ENCODE measurements around the gene PARP2.

Gene PARP2

DNA sequence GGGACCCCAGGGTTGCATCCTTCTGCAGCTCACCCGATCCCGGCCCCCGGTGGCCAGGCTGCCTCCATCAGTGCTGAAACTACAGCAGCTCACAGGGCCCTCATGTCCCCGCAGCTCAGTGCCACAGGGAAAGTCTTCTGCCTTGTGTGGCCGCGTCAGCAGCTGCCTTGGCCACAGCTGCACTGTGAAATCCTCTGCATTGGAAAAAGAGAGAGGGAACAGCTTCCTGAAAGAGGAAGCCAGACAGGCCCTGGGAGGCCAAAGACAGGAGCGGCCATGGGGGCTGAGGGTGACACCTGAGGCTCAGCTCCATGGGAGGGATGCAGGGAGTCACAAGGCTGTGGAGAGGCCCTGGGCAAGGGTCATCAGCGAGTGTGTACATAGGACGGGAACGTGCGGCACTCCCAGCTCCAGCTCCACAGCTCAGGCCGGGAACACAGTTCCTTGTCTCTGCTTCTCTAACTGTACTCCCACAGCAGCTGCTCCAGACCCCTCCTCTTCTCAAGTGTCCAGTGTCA lies 32.7 kb downstream of the PARP2 start:
- no peak for TF ChIP-seq CTCF (IDR thresholded peaks at IDR 0.05)
- TF ChIP-seq ZFX (IDR thresholded peaks at IDR 0.05; ENCODE audit: borderline replicate concordance) = no peak
- no peak overlapping the region for H3K27ac ChIP-seq

GRCh38 chr14:20377171-20377570 lies 33.7 kb downstream of the PARP2 start:
- no peak for TF ChIP-seq CTCF (IDR thresholded peaks at IDR 0.05)
- TF ChIP-seq ZFX (IDR thresholded peaks at IDR 0.05; ENCODE audit: borderline replicate concordance) = no peak

GRCh38 chr14:20379743-20380142 lies 36.3 kb downstream of the PARP2 start:
- TF ChIP-seq ZFX (IDR thresholded peaks at IDR 0.05; ENCODE audit: borderline replicate concordance) (no peak), CTCF (IDR thresholded peaks at IDR 0.05) (no peak)
- H3K27ac ChIP-seq = no peak overlapping the region

More at GRCh38 chr14:20377171-20377570, 33.7 kb downstream of the PARP2 start:
- no peak overlapping the region for H3K27ac ChIP-seq

DNA sequence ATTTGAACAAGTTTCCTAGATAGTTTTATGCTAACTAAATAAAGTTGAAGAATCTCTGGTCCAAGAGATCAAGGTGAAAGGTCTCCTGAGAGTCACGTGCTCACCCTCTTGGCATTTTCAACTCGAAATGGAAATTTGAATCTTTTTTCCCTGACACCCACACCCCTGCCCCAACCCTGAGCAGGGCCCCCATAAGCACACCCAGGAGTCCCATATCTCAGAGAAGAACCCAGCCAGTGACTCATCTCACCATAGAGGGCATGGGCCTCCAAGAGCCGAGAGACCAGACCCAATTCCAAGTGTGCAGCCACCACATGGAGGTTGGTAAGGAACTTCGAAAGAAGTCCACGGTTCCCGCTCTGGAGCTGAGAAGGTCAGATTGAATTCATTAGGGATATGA lies 37.2 kb downstream of the PARP2 start:
- H3K27ac ChIP-seq = no peak overlapping the region
- no peak for TF ChIP-seq CTCF (IDR thresholded peaks at IDR 0.05)
- TF ChIP-seq ZFX (IDR thresholded peaks at IDR 0.05; ENCODE audit: borderline replicate concordance) = no peak

GRCh38 chr14:20381341-20381740 lies 37.9 kb downstream of the PARP2 start:
- TF ChIP-seq CTCF (IDR thresholded peaks at IDR 0.05) = no peak
- TF ChIP-seq ZFX (IDR thresholded peaks at IDR 0.05; ENCODE audit: borderline replicate concordance) = no peak
- no peak overlapping the region for H3K27ac ChIP-seq

DNA sequence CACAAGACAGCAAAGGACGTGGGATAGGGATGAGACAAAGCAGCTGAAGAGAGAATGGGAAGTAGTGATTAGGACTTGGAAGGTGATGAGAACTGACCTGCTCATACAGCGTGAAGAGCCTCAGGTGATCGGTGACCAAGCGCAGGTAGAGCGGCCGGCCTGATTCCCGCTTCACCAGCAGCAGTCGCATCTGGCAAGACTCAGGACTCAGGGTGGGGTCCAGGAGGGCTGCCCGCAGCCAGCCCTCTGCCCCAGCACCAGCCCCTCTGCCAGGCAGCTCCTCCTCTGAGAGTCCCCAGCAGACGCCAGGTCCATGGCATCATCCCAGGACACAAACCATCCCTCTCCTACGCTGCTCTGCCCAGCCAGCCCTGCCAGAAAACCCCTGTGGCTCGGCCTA lies 39.1 kb downstream of the PARP2 start:
- no peak for TF ChIP-seq ZFX (IDR thresholded peaks at IDR 0.05; ENCODE audit: borderline replicate concordance)
- TF ChIP-seq CTCF (IDR thresholded peaks at IDR 0.05) = no peak
- H3K27ac ChIP-seq = no peak overlapping the region

DNA sequence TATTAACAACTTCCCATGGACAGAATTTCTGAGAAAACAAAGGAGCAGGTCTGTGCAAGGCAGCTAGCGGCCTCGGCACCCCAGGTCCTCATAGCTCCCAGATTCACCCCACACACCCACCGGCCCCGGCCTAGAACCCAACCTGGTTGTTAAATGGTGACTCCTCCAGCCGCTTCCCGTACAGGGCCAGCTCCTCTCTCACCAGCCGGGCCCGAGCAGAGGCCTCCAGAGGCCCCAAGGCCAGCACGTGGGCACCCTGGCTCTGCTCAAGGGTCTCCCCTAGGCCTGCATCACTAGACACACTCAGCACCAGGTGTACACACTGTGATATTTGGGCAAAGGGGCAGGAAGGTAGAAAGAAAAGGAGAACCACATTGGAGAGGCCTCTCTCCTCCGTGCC lies 39.6 kb downstream of the PARP2 start:
- H3K27ac ChIP-seq = no peak overlapping the region
- TF ChIP-seq CTCF (IDR thresholded peaks at IDR 0.05) (no peak), ZFX (IDR thresholded peaks at IDR 0.05; ENCODE audit: borderline replicate concordance) (no peak)
